Stomach (tissue), 4 donors: ENCODE results near the gene PDE4D.

Experiments used
- EP300 ChIP-seq: sonication (generic); formaldehyde crosslinking; IDR thresholded peaks from one replicate; pipeline ENCODE4 v1.6.1; 2017; ENCODE audit warnings: antibody characterized with exemption
- POLR2A ChIP-seq, 4 donors: fragments of 450-650 bp; IDR thresholded peaks; one replicate each; pipeline ENCODE4 v1.6.1; 2016; ENCODE audit warnings: antibody characterized with exemption in 4 of 4, control low read depth in 2 of 4, mild to moderate bottlenecking in 1 of 4, moderate library complexity in 1 of 4
- POLR2AphosphoS5 ChIP-seq, 3 donors: sonication (generic); formaldehyde crosslinking; IDR thresholded peaks; one replicate each; pipeline ENCODE4 v1.6.1; 2016; ENCODE audit warnings: antibody characterized with exemption in 3 of 3
- TF ChIP-seq, protein P1 (sequence below), 7 experiments: fragments of 450-650 bp in 4 of 7; fragments of 200-600 bp in 3 of 7; sonication (generic) in 3 of 7; IDR thresholded peaks; one replicate each; pipeline ENCODE4 v1.5.1; 2016 to 2019; ENCODE audit warnings: antibody characterized with exemption in 7 of 7, control low read depth in 2 of 7, mild to moderate bottlenecking in 1 of 7

DNA sequence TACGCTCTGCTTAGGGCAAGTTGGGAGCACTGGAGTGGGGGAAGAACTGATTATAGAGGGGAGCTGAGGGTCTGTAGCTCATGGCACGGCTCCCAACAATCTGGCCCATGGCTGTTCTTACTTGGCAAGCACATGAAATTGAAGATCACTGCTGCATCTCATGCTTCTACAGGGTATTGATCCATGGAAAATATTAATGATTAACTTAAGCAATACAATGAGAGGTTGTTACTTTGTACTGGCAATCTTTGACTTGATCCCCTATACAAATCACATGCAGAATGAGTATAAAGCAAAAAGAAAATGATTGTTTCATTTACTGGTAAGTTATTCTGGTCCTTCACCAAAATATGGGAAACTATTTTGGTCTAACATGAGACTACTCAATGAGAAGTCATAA lies 481.1 kb downstream of the PDE4D start:
- TF ChIP-seq, protein P1, sequence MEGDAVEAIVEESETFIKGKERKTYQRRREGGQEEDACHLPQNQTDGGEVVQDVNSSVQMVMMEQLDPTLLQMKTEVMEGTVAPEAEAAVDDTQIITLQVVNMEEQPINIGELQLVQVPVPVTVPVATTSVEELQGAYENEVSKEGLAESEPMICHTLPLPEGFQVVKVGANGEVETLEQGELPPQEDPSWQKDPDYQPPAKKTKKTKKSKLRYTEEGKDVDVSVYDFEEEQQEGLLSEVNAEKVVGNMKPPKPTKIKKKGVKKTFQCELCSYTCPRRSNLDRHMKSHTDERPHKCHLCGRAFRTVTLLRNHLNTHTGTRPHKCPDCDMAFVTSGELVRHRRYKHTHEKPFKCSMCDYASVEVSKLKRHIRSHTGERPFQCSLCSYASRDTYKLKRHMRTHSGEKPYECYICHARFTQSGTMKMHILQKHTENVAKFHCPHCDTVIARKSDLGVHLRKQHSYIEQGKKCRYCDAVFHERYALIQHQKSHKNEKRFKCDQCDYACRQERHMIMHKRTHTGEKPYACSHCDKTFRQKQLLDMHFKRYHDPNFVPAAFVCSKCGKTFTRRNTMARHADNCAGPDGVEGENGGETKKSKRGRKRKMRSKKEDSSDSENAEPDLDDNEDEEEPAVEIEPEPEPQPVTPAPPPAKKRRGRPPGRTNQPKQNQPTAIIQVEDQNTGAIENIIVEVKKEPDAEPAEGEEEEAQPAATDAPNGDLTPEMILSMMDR (IDR thresholded peaks at IDR 0.05) = no peak
- TF ChIP-seq POLR2A (IDR thresholded peaks at IDR 0.05) = no peak
- no peak for TF ChIP-seq POLR2AphosphoS5 (IDR thresholded peaks at IDR 0.05)
- TF ChIP-seq EP300 = no peak
